Fibroblast of skin of left quadriceps (primary cell): Measurements from ENCODE around the gene MBNL2.

Source experiments
- DNase-seq, 2 experiments: peaks; one replicate each; pipeline ENCODE4 v3.0.0-alpha.2; 2013; ENCODE audit warnings: low read depth in 2 of 2

Gene MBNL2

GRCh38 chr13:97234236-97234635 lies 12.1 kb downstream of the MBNL2 start:
- no peak for DNase-seq

GRCh38 chr13:97234742-97235141 lies 12.6 kb downstream of the MBNL2 start:
- no peak for DNase-seq

- DNase-seq = no peak
Measured at GRCh38 chr13:97235549-97236231, 13.6 kb downstream of the MBNL2 start.

DNA sequence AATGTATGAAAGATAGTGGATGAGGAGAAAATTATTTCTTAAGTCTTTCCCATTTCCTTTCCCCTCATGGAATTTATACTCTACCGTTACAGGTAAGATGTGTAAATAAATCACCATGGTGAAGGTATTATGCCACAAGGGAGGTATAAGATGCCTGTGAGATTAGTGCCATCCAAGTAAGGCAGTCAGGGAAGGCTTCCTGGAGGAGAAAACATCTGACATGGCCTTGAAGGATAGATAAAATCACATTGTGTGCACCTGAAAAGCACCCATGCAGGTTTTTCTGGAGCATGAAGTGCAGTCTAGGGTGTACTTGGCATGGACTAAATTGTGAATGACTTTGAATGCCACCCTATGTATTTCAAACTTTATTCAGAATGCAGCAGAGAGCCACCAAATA lies 15.3 kb downstream of the MBNL2 start:
- no peak for DNase-seq

DNA sequence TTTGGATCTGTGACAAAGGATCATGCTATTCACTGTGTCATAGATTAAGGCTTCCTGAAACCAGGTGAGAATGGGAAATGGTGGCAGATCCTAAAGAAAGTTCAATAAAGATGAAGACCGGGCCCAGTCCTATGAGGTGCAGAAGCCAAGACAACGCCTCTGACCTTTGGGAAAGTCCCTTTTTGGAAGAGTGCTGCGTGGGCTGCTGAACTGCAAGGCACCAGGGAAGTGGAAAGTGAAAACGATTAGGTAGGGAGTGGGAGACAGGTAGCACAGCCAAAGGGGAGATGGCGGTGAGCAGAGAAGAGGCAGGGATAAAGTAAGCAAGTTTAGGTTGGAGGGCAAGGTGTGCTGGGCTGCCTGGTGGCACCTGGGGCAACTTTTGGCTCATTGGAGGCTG lies 16.3 kb downstream of the MBNL2 start:
- no peak for DNase-seq

DNA sequence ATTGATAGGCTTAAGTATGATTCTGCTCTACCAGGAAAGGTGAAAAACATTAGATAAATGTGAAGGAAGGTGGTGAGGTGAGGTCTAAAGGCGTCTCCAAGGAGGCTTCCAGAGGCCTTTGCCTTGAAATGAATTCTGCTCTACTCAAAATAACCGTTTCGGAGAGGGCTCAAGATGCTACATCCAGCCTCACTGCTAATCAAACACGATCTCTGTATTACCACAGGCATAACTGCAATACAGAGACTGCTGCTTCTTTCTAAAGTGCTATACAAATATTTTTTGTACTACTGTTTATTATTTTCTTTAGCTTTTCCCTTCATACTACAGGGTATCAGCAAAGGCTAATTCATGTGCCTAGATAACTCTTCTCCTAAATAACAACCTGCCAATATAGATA lies 16.8 kb downstream of the MBNL2 start:
- DNase-seq = no peak

GRCh38 chr13:97239306-97239705 lies 17.2 kb downstream of the MBNL2 start:
- DNase-seq = peak; percentile 64 to 65

GRCh38 chr13:97239943-97240787 lies 18.0 kb downstream of the MBNL2 start:
- no peak for DNase-seq

DNA sequence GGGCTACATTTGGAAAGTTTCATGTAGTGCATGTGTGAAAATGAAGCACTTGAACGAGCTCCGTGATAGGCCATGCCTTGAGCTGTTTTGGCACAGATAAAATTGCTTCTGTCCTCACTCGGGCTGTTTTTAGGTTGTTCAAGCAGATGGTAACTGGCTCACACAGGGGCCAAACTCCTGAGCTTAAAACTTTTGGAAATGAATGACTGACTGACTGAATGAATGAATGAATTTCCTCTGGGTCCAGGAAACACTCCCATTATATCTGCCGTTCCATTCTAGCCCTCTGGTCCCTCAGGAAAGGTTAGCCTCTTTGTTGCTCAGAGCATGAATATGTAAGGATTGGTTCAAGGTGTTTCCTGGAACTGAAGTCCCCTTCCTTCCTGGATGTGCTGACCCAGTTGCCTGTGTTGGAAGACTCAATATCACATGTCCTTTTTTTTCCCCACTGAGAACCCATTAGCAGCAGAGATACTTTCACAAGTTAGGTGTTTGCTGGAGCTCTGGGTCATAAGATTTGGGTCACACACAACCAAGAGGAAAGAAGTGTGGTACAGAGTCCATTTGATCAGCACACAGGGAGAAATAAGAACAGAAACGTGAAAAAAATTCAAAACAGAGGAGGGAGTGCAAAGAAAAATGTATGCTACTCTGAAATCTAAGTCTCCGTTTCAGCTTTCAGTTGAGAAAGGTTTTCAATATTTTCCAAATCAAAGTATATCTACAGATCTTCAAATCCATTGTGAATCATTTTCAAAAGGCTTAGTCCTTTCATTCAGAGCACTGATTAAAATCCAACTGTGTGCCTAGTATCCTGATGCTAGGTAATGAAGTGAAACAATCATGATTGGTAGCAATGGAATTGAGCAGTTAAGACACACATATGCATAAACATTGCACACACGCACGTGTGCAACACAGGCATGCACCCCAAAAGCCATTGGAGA lies 18.9 kb downstream of the MBNL2 start:
- no peak for DNase-seq

DNA sequence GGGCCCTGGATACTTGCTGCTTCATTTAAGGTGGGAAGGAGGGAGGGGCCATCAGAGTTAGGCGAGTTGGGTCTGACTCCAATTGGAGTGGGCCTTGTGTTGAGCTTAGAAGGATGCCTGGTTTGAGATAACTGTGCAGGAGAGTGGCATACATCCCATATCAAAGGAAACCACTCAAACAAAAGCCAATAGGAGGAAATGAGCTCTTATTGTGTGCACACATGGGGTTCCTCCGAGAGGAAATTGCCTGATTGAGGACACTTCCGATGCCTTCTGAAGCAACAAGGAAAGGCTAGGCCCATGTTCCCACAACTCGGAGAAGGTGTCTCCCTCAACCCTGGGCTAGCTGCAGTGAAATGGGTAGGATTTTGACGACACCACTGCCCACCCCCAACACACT lies 19.6 kb downstream of the MBNL2 start:
- DNase-seq = no peak

DNA sequence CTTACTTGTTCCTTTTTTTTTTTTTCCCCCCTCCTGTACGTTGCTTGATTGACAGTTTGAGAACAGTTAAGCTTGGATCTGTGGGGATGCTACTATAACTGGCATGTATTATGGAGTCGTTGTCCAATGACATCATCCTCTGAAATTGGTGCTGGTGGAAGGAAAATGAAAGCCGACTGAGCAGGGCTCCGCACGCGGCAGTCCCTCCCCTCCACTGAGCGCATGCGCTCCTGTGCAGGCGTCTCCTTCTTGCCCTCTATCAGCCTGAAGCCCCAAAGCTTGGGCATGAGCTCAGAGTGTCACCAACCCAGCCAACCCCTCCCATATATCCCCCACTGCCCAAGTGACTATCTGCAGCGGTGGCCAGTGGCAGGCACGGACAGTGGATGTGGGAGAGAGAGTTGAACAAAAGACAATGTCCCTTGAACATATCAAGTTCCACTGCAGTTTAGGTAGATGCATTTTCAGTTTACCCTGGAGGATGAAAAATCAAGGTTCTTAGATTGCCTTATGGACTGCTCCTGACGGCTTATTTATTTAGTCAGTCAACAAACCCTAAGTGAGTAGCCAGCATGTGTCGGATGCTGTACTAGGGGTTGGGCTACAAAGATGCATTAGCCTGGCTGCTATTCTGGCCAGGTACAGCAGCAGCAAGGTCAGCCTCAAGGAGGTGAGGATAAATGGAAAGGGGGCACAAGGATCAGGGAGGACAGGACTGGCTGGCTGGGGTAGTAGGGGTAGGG lies 20.8 kb downstream of the MBNL2 start:
- DNase-seq = no peak

DNA sequence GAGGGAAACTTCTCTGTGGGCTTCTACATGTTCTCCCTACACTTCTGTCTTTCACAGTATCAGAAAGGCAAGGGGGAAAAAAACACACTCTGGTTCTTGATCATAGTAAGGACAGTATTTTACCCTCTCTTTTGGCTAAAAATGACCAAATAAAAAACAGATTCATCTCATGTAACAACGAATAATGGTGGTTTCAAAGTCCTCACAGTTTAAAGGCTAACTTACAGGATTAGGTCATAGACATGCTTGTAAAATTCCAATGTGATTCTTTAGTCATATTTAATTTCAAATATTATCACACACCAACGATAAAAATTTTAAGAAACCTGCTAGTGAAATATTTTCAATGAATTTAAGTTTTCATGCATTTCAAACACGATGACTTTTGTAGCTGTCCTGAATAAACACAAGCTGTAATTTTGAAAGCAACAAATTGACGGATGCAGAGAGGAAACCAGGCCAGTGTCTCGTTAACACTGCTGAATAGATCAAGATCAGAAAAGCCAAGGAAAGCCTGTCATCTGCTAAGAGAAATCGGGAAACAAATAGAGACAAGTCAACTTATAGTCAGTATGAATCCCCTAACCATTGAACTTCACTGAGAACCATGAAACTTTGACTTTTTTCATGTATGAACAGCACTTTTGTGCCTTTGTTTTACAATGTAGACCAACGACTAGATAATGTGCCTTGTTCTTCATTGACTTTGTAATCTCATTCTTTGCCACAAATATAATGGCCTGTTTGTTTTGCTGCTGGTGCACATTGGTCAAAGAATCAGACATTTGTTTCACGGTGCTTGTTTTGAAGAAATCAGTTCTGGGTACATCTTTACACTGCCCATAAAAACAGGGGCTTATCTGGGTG lies 22.0 kb downstream of the MBNL2 start:
- no peak for DNase-seq

DNA sequence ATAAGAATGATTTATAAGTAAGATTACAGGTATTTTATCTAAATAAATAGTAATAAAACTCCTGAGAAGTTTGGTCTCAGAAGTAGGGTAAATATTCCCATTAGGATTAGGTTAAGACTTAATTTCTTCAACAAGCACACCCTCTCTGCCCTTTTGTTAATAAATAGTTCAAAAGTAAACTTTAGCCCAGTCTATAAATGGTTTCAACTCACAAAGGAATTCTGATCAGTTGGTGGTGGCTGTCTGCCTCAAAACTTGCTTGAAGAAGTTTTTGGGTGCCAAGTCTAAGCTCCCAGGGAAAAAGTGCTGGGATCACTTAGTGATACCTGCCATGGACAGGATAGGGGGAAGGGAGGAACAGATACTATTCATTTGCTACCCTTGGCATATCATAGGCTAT lies 22.9 kb downstream of the MBNL2 start:
- no peak for DNase-seq

GRCh38 chr13:97246596-97247158 lies 24.5 kb downstream of the MBNL2 start:
- DNase-seq = no peak

GRCh38 chr13:97248243-97248642 lies 26.1 kb downstream of the MBNL2 start:
- DNase-seq = no peak

GRCh38 chr13:97249093-97249795 lies 27.1 kb downstream of the MBNL2 start:
- no peak for DNase-seq

DNA sequence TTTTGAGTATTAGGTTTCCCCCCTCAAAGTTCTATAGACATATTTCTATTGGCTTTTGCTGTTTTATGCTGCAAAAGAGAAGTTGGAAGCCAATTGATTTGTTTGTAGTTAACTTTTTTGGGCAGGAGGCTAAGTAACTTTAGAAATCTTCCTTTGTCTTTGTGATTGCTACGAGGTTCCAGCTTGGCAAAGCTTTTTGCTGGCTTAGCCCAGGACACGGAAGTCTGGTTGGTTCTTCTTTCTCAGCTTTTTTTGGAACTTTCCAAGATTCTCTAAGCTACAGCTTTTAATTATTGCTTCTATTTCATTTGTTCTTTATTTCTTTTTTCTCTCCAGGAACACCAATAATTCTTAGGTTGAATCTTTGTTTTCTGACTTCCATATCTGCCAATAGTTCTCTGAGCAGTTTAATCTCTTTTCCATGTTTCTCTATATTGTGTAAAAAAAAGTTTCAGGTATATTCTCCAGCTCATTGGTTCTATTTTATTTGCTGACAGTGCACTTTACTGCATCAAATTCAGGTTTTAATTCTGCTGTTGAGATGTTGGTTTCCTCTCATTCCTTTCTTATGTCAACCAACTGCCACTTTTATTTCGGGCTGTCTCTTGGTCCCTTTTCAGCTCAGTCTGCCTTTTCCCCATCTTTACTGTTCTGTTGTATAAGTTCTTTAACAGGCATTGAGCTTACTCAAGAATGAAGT lies 27.8 kb downstream of the MBNL2 start:
- DNase-seq = no peak

DNA sequence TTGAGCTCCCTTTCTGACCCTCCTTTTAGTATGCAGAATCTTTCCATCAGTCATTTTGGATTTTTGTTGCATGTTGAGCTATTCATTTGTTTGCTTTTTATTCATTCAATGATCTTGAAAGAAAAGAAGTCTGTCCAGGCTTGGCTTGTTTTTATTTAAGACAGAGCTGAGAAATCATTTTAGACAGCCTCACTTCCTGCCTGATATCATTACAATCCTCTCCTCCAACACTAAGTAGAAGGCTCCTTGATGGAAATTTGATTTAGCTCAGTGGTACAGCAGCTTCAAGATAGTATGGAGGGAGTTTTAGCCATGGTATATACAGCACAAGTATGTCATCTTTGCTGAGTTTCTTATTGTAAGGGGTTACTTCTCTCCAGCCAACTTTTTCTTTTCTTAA lies 28.4 kb downstream of the MBNL2 start:
- no peak for DNase-seq

GRCh38 chr13:97252735-97253134 lies 30.6 kb downstream of the MBNL2 start:
- DNase-seq = no peak
